ENCODE results near the gene AKAP6. TPM values are rescaled to one million over a fixed set of nuclear protein-coding genes. Genes with fewer than 3 reads are reported as not detected.

AKAP6 gene
- total RNA-seq, 2 experiments from 2014 or later: 1.2 to 1.4 TPM

- POLR2A ChIA-PET: no interaction called here
- no peak for TF ChIP-seq CTCF (IDR thresholded peaks at IDR 0.05)
- intact Hi-C loops (cut with micrococcal nuclease): no loop called here
- Mint-ChIP-seq H3K9me3 (no peaks in the 10 kb centered on the region), H3K4me1 (ENCODE audit: low read depth) (no peaks in the 10 kb centered on the region), H3K4me3 (no peak overlapping the region), H3K27ac (no peak overlapping the region), H3K36me3 (ENCODE audit: low read depth) (no peaks in the 10 kb centered on the region), H3K27me3 (no peaks in the 10 kb centered on the region)
- DNase-seq (no peak), ATAC-seq (no peak)
- CTCF ChIA-PET: no interaction called here
Measured at GRCh38 chr14:32720927-32721326, 391.8 kb downstream of the AKAP6 start.

GRCh38 chr14:32722631-32723183, 393.6 kb downstream of the AKAP6 start:
- no peak for TF ChIP-seq CTCF (IDR thresholded peaks at IDR 0.05)
- intact Hi-C loops (cut with micrococcal nuclease): no loop called here
- ATAC-seq (no peak), DNase-seq (no peak)
- Mint-ChIP-seq H3K27ac (no peak overlapping the region), H3K9me3 (no peaks in the 10 kb centered on the region), H3K4me1 (ENCODE audit: low read depth) (no peaks in the 10 kb centered on the region), H3K27me3 (no peaks in the 10 kb centered on the region), H3K36me3 (ENCODE audit: low read depth) (no peaks in the 10 kb centered on the region), H3K4me3 (no peak overlapping the region)
- POLR2A ChIA-PET: no interaction called here
- CTCF ChIA-PET: no interaction called here

GRCh38 chr14:32724867-32725471, 395.9 kb downstream of the AKAP6 start:
- no peaks in the 10 kb centered on the region for H3K27me3 Mint-ChIP-seq
- H3K27ac Mint-ChIP-seq: no peak overlapping the region
- TF ChIP-seq CTCF (IDR thresholded peaks at IDR 0.05): no peak
- no peaks in the 10 kb centered on the region for H3K4me1 Mint-ChIP-seq (ENCODE audit: low read depth)
- POLR2A ChIA-PET: no interaction called here
- no peaks in the 10 kb centered on the region for H3K9me3 Mint-ChIP-seq
- no peak overlapping the region for H3K4me3 Mint-ChIP-seq
- CTCF ChIA-PET: no interaction called here
- ATAC-seq: no peak
- no peaks in the 10 kb centered on the region for H3K36me3 Mint-ChIP-seq (ENCODE audit: low read depth)
- DNase-seq: no peak
- intact Hi-C loops (cut with micrococcal nuclease): no loop called here

GRCh38 chr14:32726516-32726915, 397.4 kb downstream of the AKAP6 start:
- H3K4me1 Mint-ChIP-seq (ENCODE audit: low read depth): no peaks in the 10 kb centered on the region
- no peak overlapping the region for H3K27ac Mint-ChIP-seq
- no peak overlapping the region for H3K4me3 Mint-ChIP-seq
- ATAC-seq (no peak), DNase-seq (no peak)
- ChIA-PET CTCF (no interaction called here), POLR2A (no interaction called here)
- intact Hi-C loops (cut with micrococcal nuclease): no loop called here
- H3K36me3 Mint-ChIP-seq (ENCODE audit: low read depth): no peaks in the 10 kb centered on the region
- no peaks in the 10 kb centered on the region for H3K27me3 Mint-ChIP-seq
- no peak for TF ChIP-seq CTCF (IDR thresholded peaks at IDR 0.05)
- no peaks in the 10 kb centered on the region for H3K9me3 Mint-ChIP-seq

GRCh38 chr14:32727832-32728231, 398.7 kb downstream of the AKAP6 start:
- ChIA-PET CTCF (no interaction called here), POLR2A (no interaction called here)
- H3K27ac Mint-ChIP-seq: no peak overlapping the region
- H3K27me3 Mint-ChIP-seq: no peaks in the 10 kb centered on the region
- TF ChIP-seq CTCF (IDR thresholded peaks at IDR 0.05): no peak
- no peak for ATAC-seq
- no peak overlapping the region for H3K4me3 Mint-ChIP-seq
- intact Hi-C loops (cut with micrococcal nuclease): no loop called here
- no peaks in the 10 kb centered on the region for H3K4me1 Mint-ChIP-seq (ENCODE audit: low read depth)
- H3K9me3 Mint-ChIP-seq: no peaks in the 10 kb centered on the region
- no peak for DNase-seq
- no peaks in the 10 kb centered on the region for H3K36me3 Mint-ChIP-seq (ENCODE audit: low read depth)
